MM.1S (cell line): Measurements from ENCODE around the gene LGALS12.

Source experiments
- DNase-seq: peaks from one replicate; pipeline ENCODE4 v3.0.0-alpha.2; 2015
- H2AFZ ChIP-seq: fragments of 300-600 bp; sonication (generic); 2 replicates; pipeline ENCODE4 v1.6.0; 2016; ENCODE audit warnings: antibody characterized with exemption, low read length
- H3F3A ChIP-seq: fragments of 300-600 bp; sonication (generic); 2 replicates; pipeline ENCODE4 v1.6.1; 2016; ENCODE audit warnings: mild to moderate bottlenecking, antibody characterized with exemption, low read length, moderate library complexity, mixed read lengths; ENCODE audit not compliant: insufficient read depth
- H3K27ac ChIP-seq: fragments of 300-600 bp; sonication (generic); 2 replicates; pipeline ENCODE4 v1.5.1; 2016; ENCODE audit warnings: mild to moderate bottlenecking, low read length
- H3K27me3 ChIP-seq: fragments of 300-600 bp; sonication (generic); replicated peaks from 2 replicates; pipeline ENCODE4 v1.6.0; 2016; ENCODE audit warnings: low read length; ENCODE audit not compliant: insufficient read depth
- H3K36me3 ChIP-seq: fragments of 300-600 bp; sonication (generic); replicated peaks from 2 replicates; pipeline ENCODE4 v1.6.1; 2016; ENCODE audit warnings: mild to moderate bottlenecking, low read length, mixed read lengths; ENCODE audit not compliant: insufficient read depth
- H3K4me1 ChIP-seq: fragments of 300-600 bp; sonication (generic); 2 replicates; pipeline ENCODE4 v1.6.1; 2016; ENCODE audit warnings: low read length, mixed read lengths
- H3K4me2 ChIP-seq: fragments of 300-600 bp; sonication (generic); 2 replicates; pipeline ENCODE4 v1.6.0; 2016; ENCODE audit warnings: low read depth, low read length
- H3K4me3 ChIP-seq: fragments of 300-600 bp; sonication (generic); 2 replicates; pipeline ENCODE4 v1.5.1; 2016; ENCODE audit warnings: low read length, mixed read lengths
- H3K79me2 ChIP-seq: fragments of 300-600 bp; sonication (generic); 2 replicates; pipeline ENCODE4 v1.6.1; 2016; ENCODE audit warnings: mixed run types, low read length, mixed read lengths
- H3K9ac ChIP-seq: fragments of 300-600 bp; sonication (generic); 2 replicates; pipeline ENCODE4 v1.6.1; 2016; ENCODE audit warnings: low read length, mixed read lengths
- H3K9me2 ChIP-seq: fragments of 300-600 bp; sonication (generic); replicated peaks from 2 replicates; pipeline ENCODE4 v1.6.1; 2016; ENCODE audit warnings: mild to moderate bottlenecking, low read length, mixed read lengths; ENCODE audit not compliant: insufficient read depth
- H3K9me3 ChIP-seq: fragments of 300-600 bp; sonication (generic); replicated peaks from 2 replicates; pipeline ENCODE4 v1.6.1; 2016; ENCODE audit warnings: mild to moderate bottlenecking, low read length, mixed read lengths; ENCODE audit not compliant: insufficient read depth
- H4K20me1 ChIP-seq: fragments of 300-600 bp; sonication (generic); 2 replicates; pipeline ENCODE4 v1.6.1; 2016; ENCODE audit warnings: mild to moderate bottlenecking, low read length, moderate library complexity, mixed read lengths; ENCODE audit not compliant: insufficient read depth
- CTCF ChIP-seq: fragments of 300-600 bp; sonication (generic); IDR thresholded peaks from 2 replicates; pipeline ENCODE4 v1.5.1; 2016; ENCODE audit warnings: antibody characterized with exemption, low read length, mixed read lengths
- EZH2 ChIP-seq: fragments of 300-600 bp; sonication (generic); optimal IDR thresholded peaks from 2 replicates; pipeline ENCODE3; 2017; ENCODE audit warnings: low read depth, mild to moderate bottlenecking, antibody characterized with exemption, low read length, mixed read lengths
- EZH2phosphoT487 ChIP-seq: fragments of 300-600 bp; sonication (generic); IDR thresholded peaks from 2 replicates; pipeline ENCODE4 v1.6.1; 2018; ENCODE audit warnings: antibody characterized with exemption, low read length

The LGALS12 gene

GRCh38 chr11:63470311-63470710, 35.6 kb upstream of the LGALS12 start:
- Histone ChIP-seq H3K9me3 (no peaks in the 10 kb centered on the region), H3K36me3 (no peaks in the 10 kb centered on the region), H3K79me2 (no peaks in the 10 kb centered on the region), H3K9me2 (no peaks in the 10 kb centered on the region), H2AFZ (no peak overlapping the region), H3K27me3 (no peaks in the 10 kb centered on the region), H4K20me1 (no peaks in the 10 kb centered on the region), H3K4me3 (no peak overlapping the region), H3F3A (no peaks in the 10 kb centered on the region), H3K27ac (no peak overlapping the region), H3K4me1 (no peaks in the 10 kb centered on the region), H3K4me2 (no peak overlapping the region), H3K9ac (no peak overlapping the region)
- no peak for DNase-seq
- TF ChIP-seq CTCF (no peak), EZH2phosphoT487 (no peak), EZH2 (no peak)

GRCh38 chr11:63472372-63472771, 33.5 kb upstream of the LGALS12 start:
- H3K27me3 ChIP-seq, result no peaks in the 10 kb centered on the region
- no peaks in the 10 kb centered on the region for H3K4me1 ChIP-seq
- no peak overlapping the region for H3K4me3 ChIP-seq
- no peaks in the 10 kb centered on the region for H3K9me3 ChIP-seq
- no peak for DNase-seq
- H3F3A ChIP-seq, result no peaks in the 10 kb centered on the region
- H3K9me2 ChIP-seq, result no peaks in the 10 kb centered on the region
- H3K79me2 ChIP-seq, result no peaks in the 10 kb centered on the region
- H3K4me2 ChIP-seq, result no peak overlapping the region
- no peak overlapping the region for H2AFZ ChIP-seq
- no peak overlapping the region for H3K9ac ChIP-seq
- H3K27ac ChIP-seq, result no peak overlapping the region
- no peaks in the 10 kb centered on the region for H4K20me1 ChIP-seq
- no peaks in the 10 kb centered on the region for H3K36me3 ChIP-seq
- no peak for TF ChIP-seq EZH2phosphoT487
- no peak for TF ChIP-seq CTCF
- no peak for TF ChIP-seq EZH2

GRCh38 chr11:63476618-63477017, 29.3 kb upstream of the LGALS12 start:
- Histone ChIP-seq H3K79me2 (no peaks in the 10 kb centered on the region), H3K9me2 (no peaks in the 10 kb centered on the region), H3K4me2 (no peak overlapping the region), H3K9me3 (no peaks in the 10 kb centered on the region), H3K27ac (no peak overlapping the region), H3K36me3 (no peaks in the 10 kb centered on the region), H3K4me3 (no peak overlapping the region), H3K9ac (no peak overlapping the region), H2AFZ (no peak overlapping the region), H3K27me3 (no peaks in the 10 kb centered on the region), H4K20me1 (no peaks in the 10 kb centered on the region), H3F3A (no peaks in the 10 kb centered on the region), H3K4me1 (no peaks in the 10 kb centered on the region)
- DNase-seq, result no peak
- TF ChIP-seq EZH2phosphoT487 (no peak), EZH2 (no peak), CTCF (no peak)
